ENCODE data around the gene KCTD15.

KCTD15 gene, protein sequence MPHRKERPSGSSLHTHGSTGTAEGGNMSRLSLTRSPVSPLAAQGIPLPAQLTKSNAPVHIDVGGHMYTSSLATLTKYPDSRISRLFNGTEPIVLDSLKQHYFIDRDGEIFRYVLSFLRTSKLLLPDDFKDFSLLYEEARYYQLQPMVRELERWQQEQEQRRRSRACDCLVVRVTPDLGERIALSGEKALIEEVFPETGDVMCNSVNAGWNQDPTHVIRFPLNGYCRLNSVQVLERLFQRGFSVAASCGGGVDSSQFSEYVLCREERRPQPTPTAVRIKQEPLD

DNA sequence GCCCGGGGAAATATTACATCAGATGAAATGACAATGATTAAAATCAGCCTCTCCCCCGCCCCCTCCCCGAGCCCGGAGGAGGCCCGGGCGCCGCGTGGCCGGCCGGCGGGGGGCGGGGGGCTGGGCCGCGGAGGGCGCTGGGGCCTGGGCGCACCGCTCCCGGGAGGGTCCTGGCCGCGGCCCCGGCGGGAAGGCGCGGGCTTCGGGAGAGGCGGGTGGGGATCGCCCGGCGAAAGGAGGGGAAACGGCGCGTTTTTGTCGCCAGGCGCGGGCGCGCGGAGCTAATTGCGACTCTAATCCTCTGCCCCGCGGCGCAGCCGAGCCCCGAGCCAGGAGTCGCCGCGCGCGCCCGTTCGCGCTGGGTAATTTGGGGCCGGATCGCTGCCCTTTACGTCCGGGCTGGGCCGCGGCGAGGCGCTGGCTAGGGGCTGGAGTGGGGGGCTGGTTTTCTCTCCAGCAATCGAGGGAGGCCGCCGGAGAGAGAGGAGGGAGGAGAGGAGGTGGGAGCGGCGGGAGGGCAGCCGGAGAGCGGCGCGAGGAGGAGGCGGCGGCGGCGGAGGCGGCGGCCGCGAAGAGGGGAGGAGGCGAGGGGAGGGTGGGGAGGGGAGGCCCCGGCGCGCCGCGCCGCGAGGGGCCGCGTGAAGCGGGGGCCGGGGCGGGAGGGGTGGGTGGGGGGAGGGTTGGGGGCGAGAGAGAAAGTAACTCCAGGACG, at the start of gene KCTD15:
TSS of gene KCTD15 (plus strand) at position 707 of the 712 bp plus-strand sequence. CDS start 3,585 bp downstream, outside the sequence.
- H3K4me3 ChIP-seq (ENCODE audit: low read depth, low read length), result peak within 1 kb of the TSS; percentile 89
- H3K36me3 ChIP-seq (ENCODE audit: insufficient read depth, low read length), result no peaks in the 10 kb centered on the region
- peak within 1 kb of the TSS; percentile 38 for H2AFZ ChIP-seq (ENCODE audit: low read length, unreplicated experiment)
- H3K79me2 ChIP-seq (ENCODE audit: control insufficient read depth, insufficient read depth, low read length, unreplicated experiment), result no peaks in the 10 kb centered on the region
- H3K27me3 ChIP-seq (ENCODE audit: insufficient read depth, low read length), result no peaks in the 10 kb centered on the region
- H3K27ac ChIP-seq (ENCODE audit: low read depth, low read length), result peak within 1 kb of the TSS; percentile 74
- H3K4me1 ChIP-seq (ENCODE audit: control insufficient read depth, insufficient read depth, low read length, unreplicated experiment), result peaks cover 8% of the 10 kb centered on the region

DNA sequence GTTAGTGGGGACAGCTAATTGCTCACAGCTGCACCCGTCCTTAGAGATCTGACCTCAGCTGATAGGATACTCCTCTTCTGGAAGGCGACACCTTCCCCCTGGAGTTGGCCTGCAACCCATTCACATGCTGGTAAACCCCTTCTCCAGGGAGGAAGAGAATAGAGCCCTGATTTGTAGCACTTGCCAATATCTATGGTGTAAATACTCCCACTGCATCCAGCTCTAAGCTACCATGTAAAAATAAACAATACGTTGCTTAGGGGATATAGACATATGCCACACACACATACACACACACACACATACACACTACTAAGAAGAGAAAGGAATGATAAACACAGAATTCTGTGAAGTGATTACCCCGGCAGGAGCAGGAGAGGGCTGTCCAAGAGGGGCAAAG, 49.4 kb upstream of the KCTD15 start:
- H2AFZ ChIP-seq (ENCODE audit: low read length, unreplicated experiment), result no peak overlapping the region
- H3K4me3 ChIP-seq (ENCODE audit: low read depth, low read length), result no peak overlapping the region
- no peaks in the 10 kb centered on the region for H3K36me3 ChIP-seq (ENCODE audit: insufficient read depth, low read length)
- no peaks in the 10 kb centered on the region for H3K79me2 ChIP-seq (ENCODE audit: control insufficient read depth, insufficient read depth, low read length, unreplicated experiment)
- no peaks in the 10 kb centered on the region for H3K4me1 ChIP-seq (ENCODE audit: control insufficient read depth, insufficient read depth, low read length, unreplicated experiment)
- peaks cover 20% of the 10 kb centered on the region; the same call in 1 of the 2 replicates for H3K27me3 ChIP-seq (ENCODE audit: insufficient read depth, low read length)
- H3K27ac ChIP-seq (ENCODE audit: low read depth, low read length), result no peak overlapping the region

DNA sequence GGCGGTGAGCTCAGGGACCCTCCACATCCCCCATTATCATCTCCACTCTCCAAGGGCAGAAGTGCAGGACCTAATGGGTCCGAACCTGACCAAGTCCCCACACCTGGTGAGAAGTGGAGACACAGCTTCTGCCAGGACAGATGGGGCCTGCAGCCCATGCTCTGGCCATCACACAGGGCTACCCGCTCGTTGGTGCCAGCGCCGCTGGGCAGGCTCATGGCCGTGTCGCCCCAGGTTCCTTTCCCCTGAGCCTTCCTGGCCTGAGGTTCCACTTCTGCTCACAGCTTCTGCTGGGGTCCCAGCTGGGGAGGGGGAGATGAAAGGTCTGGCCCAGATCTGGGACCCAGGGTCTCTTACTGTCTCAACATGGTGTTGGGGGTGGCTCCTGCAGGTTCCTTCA, 48.4 kb upstream of the KCTD15 start:
- Histone ChIP-seq H3K79me2 (ENCODE audit: control insufficient read depth, insufficient read depth, low read length, unreplicated experiment) (no peaks in the 10 kb centered on the region), H3K27me3 (ENCODE audit: insufficient read depth, low read length) (peaks cover 20% of the 10 kb centered on the region; the same call in 1 of the 2 replicates), H3K36me3 (ENCODE audit: insufficient read depth, low read length) (no peaks in the 10 kb centered on the region), H2AFZ (ENCODE audit: low read length, unreplicated experiment) (no peak overlapping the region), H3K27ac (ENCODE audit: low read depth, low read length) (no peak overlapping the region), H3K4me1 (ENCODE audit: control insufficient read depth, insufficient read depth, low read length, unreplicated experiment) (no peaks in the 10 kb centered on the region), H3K4me3 (ENCODE audit: low read depth, low read length) (no peak overlapping the region)

DNA sequence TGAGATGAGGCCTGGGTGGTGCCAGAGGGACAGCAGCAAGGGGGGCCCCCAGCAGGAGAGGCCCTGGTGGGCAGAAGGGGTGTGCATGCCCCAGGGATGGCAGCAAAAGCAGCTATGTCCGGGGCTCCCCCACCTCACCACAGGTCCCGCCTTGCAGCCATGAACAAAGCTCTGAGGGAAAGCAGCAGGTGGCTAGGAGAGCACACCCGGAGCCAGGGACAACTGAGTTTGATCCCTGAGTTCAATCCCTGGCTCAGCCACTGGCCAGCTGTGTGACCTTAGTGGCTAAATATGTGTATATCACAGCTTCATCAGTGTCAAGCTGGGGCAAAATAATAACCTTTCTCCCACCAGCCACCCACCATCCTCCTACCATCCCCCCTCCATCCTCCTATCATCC, 47.7 kb upstream of the KCTD15 start:
- no peaks in the 10 kb centered on the region for H3K36me3 ChIP-seq (ENCODE audit: insufficient read depth, low read length)
- peaks cover 20% of the 10 kb centered on the region; the same call in 1 of the 2 replicates for H3K27me3 ChIP-seq (ENCODE audit: insufficient read depth, low read length)
- H3K4me1 ChIP-seq (ENCODE audit: control insufficient read depth, insufficient read depth, low read length, unreplicated experiment), result no peaks in the 10 kb centered on the region
- no peak overlapping the region for H3K27ac ChIP-seq (ENCODE audit: low read depth, low read length)
- no peaks in the 10 kb centered on the region for H3K79me2 ChIP-seq (ENCODE audit: control insufficient read depth, insufficient read depth, low read length, unreplicated experiment)
- no peak overlapping the region for H2AFZ ChIP-seq (ENCODE audit: low read length, unreplicated experiment)
- no peak overlapping the region for H3K4me3 ChIP-seq (ENCODE audit: low read depth, low read length)

DNA sequence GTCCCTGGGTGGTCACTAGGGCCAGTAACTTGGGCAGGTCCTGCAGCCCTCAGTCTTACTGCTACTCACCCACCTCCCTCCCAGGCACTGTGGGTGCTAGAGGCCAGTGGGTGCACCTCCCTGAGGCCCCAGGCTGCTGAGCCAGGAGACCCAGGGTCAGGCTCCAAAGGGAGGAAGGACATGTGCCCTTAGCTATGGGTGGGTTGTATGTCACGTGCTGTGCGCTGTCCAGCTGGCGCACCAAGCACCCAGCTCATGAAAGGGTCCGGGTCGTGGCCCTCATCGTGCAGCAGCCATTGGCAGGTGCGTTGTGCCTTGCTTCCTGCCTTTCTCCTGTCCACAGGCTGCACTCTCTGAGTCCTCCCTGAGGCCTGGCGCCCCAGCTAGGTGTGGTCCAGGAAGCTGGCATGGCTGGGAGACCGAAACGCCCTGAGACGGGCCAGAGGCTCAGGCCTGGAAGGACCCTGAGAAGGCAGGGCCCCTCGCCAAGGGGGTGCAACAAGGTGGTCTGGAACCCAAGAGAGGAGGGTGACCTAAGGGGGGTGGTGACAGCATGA, 47.0 kb upstream of the KCTD15 start:
- Histone ChIP-seq H3K4me1 (ENCODE audit: control insufficient read depth, insufficient read depth, low read length, unreplicated experiment) (no peaks in the 10 kb centered on the region), H3K27ac (ENCODE audit: low read depth, low read length) (no peak overlapping the region), H3K79me2 (ENCODE audit: control insufficient read depth, insufficient read depth, low read length, unreplicated experiment) (no peaks in the 10 kb centered on the region), H2AFZ (ENCODE audit: low read length, unreplicated experiment) (no peak overlapping the region), H3K36me3 (ENCODE audit: insufficient read depth, low read length) (no peaks in the 10 kb centered on the region), H3K4me3 (ENCODE audit: low read depth, low read length) (no peak overlapping the region), H3K27me3 (ENCODE audit: insufficient read depth, low read length) (peaks cover 20% of the 10 kb centered on the region; the same call in 1 of the 2 replicates)

DNA sequence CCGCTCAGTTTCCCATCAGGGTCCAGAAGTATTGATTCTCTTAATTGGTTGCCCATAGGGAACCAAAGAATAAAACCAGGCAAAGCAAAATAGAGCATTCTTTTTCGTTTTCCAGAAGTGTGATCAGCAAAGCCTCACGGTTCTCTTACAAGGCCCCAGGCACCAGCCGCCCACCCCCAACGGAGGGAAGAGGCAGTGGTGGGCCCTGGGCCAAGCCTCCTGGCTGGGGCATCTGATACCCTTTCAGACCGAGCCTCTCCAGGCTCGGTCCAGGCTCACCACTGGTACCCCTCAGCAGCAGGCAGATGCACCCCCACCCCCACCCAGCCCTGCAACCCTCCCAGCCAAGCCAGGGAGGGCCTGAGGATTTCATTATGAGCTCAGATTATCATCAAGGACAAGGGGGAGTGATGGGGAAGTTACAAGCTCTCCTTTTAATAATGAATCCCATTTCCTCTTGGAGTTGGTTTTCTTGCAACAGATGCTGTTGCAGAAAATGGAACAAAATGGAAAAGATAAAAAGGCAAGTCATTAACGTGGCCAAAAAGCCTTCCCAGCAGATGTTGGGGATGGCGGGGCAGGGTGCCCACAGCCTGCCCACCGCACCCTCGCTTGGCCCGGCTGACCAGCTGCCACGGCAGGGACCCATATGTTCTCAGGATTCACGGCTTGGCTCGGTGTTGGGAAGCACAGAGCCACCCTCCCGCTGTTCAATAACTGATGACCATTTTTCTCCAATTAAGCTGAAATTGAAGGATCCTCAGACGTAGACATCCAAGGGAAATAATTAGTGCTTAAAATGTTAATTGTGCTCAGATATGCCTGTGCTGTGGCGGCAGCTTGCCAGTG, 45.9 kb upstream of the KCTD15 start:
- H3K27me3 ChIP-seq (ENCODE audit: insufficient read depth, low read length), result peaks cover 27% of the 10 kb centered on the region
- no peaks in the 10 kb centered on the region for H3K4me1 ChIP-seq (ENCODE audit: control insufficient read depth, insufficient read depth, low read length, unreplicated experiment)

DNA sequence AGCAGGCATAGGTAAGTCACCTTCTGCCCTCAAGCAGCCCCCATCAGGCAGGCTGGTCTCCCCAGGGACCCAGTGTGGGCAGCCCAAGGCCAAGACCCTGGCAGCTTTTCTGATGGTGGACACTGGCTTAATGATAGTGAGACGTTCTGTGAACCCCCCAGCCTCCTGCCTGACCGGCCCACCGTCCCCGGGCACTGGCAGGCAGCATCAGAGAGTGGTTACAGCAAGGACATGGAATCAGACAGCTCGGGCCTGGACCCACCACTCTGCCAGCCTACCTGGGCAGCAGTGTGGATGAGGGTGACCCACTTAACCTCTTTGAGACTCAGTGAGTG, 45.3 kb upstream of the KCTD15 start:
- no peak overlapping the region for H2AFZ ChIP-seq (ENCODE audit: low read length, unreplicated experiment)
- no peak overlapping the region for H3K27ac ChIP-seq (ENCODE audit: low read depth, low read length)
- no peaks in the 10 kb centered on the region for H3K4me1 ChIP-seq (ENCODE audit: control insufficient read depth, insufficient read depth, low read length, unreplicated experiment)
- peaks cover 27% of the 10 kb centered on the region for H3K27me3 ChIP-seq (ENCODE audit: insufficient read depth, low read length)
- no peak overlapping the region for H3K4me3 ChIP-seq (ENCODE audit: low read depth, low read length)
- no peaks in the 10 kb centered on the region for H3K79me2 ChIP-seq (ENCODE audit: control insufficient read depth, insufficient read depth, low read length, unreplicated experiment)
- H3K36me3 ChIP-seq (ENCODE audit: insufficient read depth, low read length), result no peaks in the 10 kb centered on the region

More for the DNA sequence above, 45.9 kb upstream of the KCTD15 start:
- Histone ChIP-seq H2AFZ (ENCODE audit: low read length, unreplicated experiment) (no peak overlapping the region), H3K79me2 (ENCODE audit: control insufficient read depth, insufficient read depth, low read length, unreplicated experiment) (no peaks in the 10 kb centered on the region), H3K4me3 (ENCODE audit: low read depth, low read length) (no peak overlapping the region), H3K27ac (ENCODE audit: low read depth, low read length) (no peak overlapping the region), H3K36me3 (ENCODE audit: insufficient read depth, low read length) (no peaks in the 10 kb centered on the region)

DNA sequence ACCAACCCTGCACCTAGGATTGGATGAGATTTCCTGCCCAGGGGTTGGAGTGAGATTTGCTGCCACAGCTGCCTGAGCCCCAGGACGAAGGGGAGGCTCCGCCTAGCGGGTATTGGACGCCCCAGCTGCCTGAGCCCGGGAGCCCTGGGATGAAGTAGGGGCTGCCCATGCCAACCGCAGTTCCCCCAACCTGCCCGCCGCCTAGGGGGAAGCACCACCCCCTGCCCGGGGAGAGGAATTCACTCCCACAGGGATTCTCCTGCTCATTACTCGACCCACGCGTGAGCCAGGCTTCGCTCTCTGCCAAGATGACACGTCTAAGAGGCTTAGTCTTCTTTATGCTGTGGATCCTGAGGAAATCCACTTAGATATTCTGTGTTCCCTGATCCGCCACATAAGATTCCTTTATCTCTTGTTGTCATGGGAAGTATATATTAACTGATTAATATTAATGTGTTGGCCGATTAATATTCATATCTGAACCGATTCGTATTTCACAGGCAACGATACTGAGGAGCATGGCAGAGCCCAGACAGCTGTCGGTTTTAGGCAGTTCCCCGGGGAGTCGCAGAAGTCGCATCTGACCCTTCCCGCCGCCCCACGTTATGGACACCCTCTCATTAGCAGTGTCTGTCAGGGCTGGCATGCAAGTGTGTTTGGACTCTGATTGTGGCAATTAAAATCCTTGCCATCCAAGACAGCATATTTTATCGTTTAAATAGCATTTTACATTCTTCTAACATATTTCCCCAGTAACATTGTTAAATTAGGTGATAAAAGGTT, 44.5 kb upstream of the KCTD15 start:
- H3K4me1 ChIP-seq (ENCODE audit: control insufficient read depth, insufficient read depth, low read length, unreplicated experiment), result no peaks in the 10 kb centered on the region
- no peak overlapping the region for H2AFZ ChIP-seq (ENCODE audit: low read length, unreplicated experiment)
- peaks cover 24% of the 10 kb centered on the region for H3K27me3 ChIP-seq (ENCODE audit: insufficient read depth, low read length)
- no peak overlapping the region for H3K27ac ChIP-seq (ENCODE audit: low read depth, low read length)
- no peaks in the 10 kb centered on the region for H3K36me3 ChIP-seq (ENCODE audit: insufficient read depth, low read length)
- H3K4me3 ChIP-seq (ENCODE audit: low read depth, low read length), result no peak overlapping the region
- H3K79me2 ChIP-seq (ENCODE audit: control insufficient read depth, insufficient read depth, low read length, unreplicated experiment), result no peaks in the 10 kb centered on the region

DNA sequence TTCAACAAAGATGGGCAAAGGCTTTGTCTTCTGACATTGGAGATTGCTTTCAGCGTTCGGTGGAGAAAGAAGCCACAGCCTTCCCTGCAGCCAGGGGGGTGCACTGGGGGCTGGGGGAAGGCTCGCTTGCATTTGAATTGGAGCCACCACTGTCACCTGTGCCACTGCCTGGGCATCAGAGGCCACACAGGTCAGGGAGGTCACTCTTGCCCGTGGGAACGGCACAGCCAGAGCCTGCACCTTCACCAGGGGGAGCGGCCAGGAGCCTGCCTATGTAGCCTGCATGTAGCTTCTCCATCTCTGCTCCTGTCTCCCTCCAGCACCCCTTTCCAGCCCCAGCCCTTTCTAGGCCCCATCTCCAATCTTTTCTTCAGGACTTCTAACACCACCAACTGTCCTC, 43.7 kb upstream of the KCTD15 start:
- H2AFZ ChIP-seq (ENCODE audit: low read length, unreplicated experiment), result no peak overlapping the region
- H3K4me3 ChIP-seq (ENCODE audit: low read depth, low read length), result no peak overlapping the region
- peaks cover 18% of the 10 kb centered on the region for H3K27me3 ChIP-seq (ENCODE audit: insufficient read depth, low read length)
- no peaks in the 10 kb centered on the region for H3K79me2 ChIP-seq (ENCODE audit: control insufficient read depth, insufficient read depth, low read length, unreplicated experiment)
- no peaks in the 10 kb centered on the region for H3K36me3 ChIP-seq (ENCODE audit: insufficient read depth, low read length)
- no peak overlapping the region for H3K27ac ChIP-seq (ENCODE audit: low read depth, low read length)
- no peaks in the 10 kb centered on the region for H3K4me1 ChIP-seq (ENCODE audit: control insufficient read depth, insufficient read depth, low read length, unreplicated experiment)

DNA sequence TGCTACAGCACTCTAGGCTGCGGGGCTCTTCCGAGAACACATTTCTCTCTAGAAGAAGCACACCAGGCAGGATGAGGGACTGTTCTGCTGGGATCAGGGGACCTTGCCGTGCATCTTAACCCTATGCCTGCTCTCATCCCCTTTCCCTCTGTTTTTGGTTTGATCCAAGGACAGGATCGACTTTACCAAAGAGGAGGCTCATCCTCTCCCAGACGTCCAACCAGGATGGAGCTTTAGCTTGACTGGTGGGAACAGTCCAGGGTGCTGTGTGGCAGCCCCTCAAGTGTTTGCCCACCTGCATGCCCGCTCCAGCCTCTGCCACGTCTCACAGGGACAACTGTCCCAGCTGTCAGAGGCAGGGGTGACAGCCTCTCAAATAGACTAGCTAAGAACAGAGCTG, 42.3 kb upstream of the KCTD15 start:
- no peak overlapping the region for H3K27ac ChIP-seq (ENCODE audit: low read depth, low read length)

More for the DNA sequence above, 42.3 kb upstream of the KCTD15 start:
- H3K79me2 ChIP-seq (ENCODE audit: control insufficient read depth, insufficient read depth, low read length, unreplicated experiment), result no peaks in the 10 kb centered on the region
- peaks cover 18% of the 10 kb centered on the region for H3K27me3 ChIP-seq (ENCODE audit: insufficient read depth, low read length)
- no peak overlapping the region for H2AFZ ChIP-seq (ENCODE audit: low read length, unreplicated experiment)
- H3K4me1 ChIP-seq (ENCODE audit: control insufficient read depth, insufficient read depth, low read length, unreplicated experiment), result no peaks in the 10 kb centered on the region
- H3K36me3 ChIP-seq (ENCODE audit: insufficient read depth, low read length), result no peaks in the 10 kb centered on the region
- no peak overlapping the region for H3K4me3 ChIP-seq (ENCODE audit: low read depth, low read length)

All from ACC112 (cell line).